Amygdala (tissue), 56 donors: ENCODE results near the gene BPIFB1.

ENCODE experiments used
- DNase-seq, 56 donors: peaks; one replicate each; lab custom pipeline; 2025; lab: John Stamatoyannopoulos, UW

BPIFB1 gene

GRCh38 chr20:33282991-33283555, at the start of gene BPIFB1:
Gene BPIFB1, plus strand, starts transcription at chr20:33283214. Its CDS starts 2,860 bp downstream, at chr20:33286074.
- no peak for DNase-seq

GRCh38 chr20:33234050-33234449, 49.0 kb upstream of the BPIFB1 start:
- no peak for DNase-seq

GRCh38 chr20:33235696-33236095, 47.3 kb upstream of the BPIFB1 start, which contains the start of gene BPIFA1:
Gene BPIFA1, plus strand, starts transcription at chr20:33235996. Its CDS starts 1,716 bp downstream, at chr20:33237712.
- no peak for DNase-seq

GRCh38 chr20:33236351-33236750, 46.7 kb upstream of the BPIFB1 start:
- no peak for DNase-seq

GRCh38 chr20:33237989-33238388, 45.0 kb upstream of the BPIFB1 start:
- DNase-seq: peak in 1 of 56 donors; percentile 2

GRCh38 chr20:33239418-33239817, 43.6 kb upstream of the BPIFB1 start:
- no peak for DNase-seq

- no peak for DNase-seq
Observed at GRCh38 chr20:33239979-33240736, 42.9 kb upstream of the BPIFB1 start.

GRCh38 chr20:33240923-33241322, 42.1 kb upstream of the BPIFB1 start:
- DNase-seq: no peak

- DNase-seq: no peak
Observed at GRCh38 chr20:33242319-33243100, 40.5 kb upstream of the BPIFB1 start.

GRCh38 chr20:33246077-33246476, 36.9 kb upstream of the BPIFB1 start:
- DNase-seq: no peak

GRCh38 chr20:33249456-33249855, 33.6 kb upstream of the BPIFB1 start:
- DNase-seq: no peak

- DNase-seq: no peak
Observed at GRCh38 chr20:33250666-33251065, 32.3 kb upstream of the BPIFB1 start.

- no peak for DNase-seq
Observed at GRCh38 chr20:33251496-33251895, 31.5 kb upstream of the BPIFB1 start.

- DNase-seq: no peak
Observed at GRCh38 chr20:33252460-33252859, 30.6 kb upstream of the BPIFB1 start.

GRCh38 chr20:33255005-33255404, 28.0 kb upstream of the BPIFB1 start:
- no peak for DNase-seq

GRCh38 chr20:33257237-33257636, 25.8 kb upstream of the BPIFB1 start:
- no peak for DNase-seq

- DNase-seq: no peak
Observed at GRCh38 chr20:33259371-33259770, 23.6 kb upstream of the BPIFB1 start.

- DNase-seq: no peak
Observed at GRCh38 chr20:33261465-33261864, 21.5 kb upstream of the BPIFB1 start.

- peak in 50 of 56 donors; percentile 4 to 93 (median 37) for DNase-seq
Observed at GRCh38 chr20:33262658-33263065, 20.4 kb upstream of the BPIFB1 start.

- peak in 5 of 56 donors; percentile 5 to 23 (median 8) for DNase-seq
Observed at GRCh38 chr20:33263784-33264183, 19.2 kb upstream of the BPIFB1 start.

- DNase-seq: no peak
Observed at GRCh38 chr20:33267701-33268100, 15.3 kb upstream of the BPIFB1 start.
